Stomach (tissue), 9 donors: ENCODE data around the gene TGDS. TPM values are rescaled to one million over a fixed set of nuclear protein-coding genes. Genes with fewer than 3 reads are reported as not detected.

ENCODE experiments used
- DNase-seq, 2 donors: peaks; one replicate each; pipeline versions ENCODE4 v3.0.0 to v3.0.0-alpha.2; 2013 to 2019
- H3K27ac ChIP-seq, 5 donors: fragments of 200-600 bp in 4 of 5; sonication (generic) in 4 of 5; one replicate each; pipeline ENCODE4 v1.5.1; 2013 to 2019; ENCODE audit warnings: mild to moderate bottlenecking in 1 of 5, moderate library complexity in 1 of 5
- H3K27me3 ChIP-seq, 3 donors: fragments of 200-600 bp; sonication (generic); one replicate each; pipeline ENCODE4 v1.5.1; 2017 to 2019; ENCODE audit warnings: mixed run types in 1 of 3
- H3K36me3 ChIP-seq, 4 donors: fragments of 200-600 bp; sonication (generic); 1 replicate in 3 of 4; 2 replicates in 1 of 4; pipeline ENCODE4 v1.5.1; 2016 to 2019
- H3K4me1 ChIP-seq, 4 donors: fragments of 200-600 bp; sonication (generic); one replicate each; pipeline ENCODE4 v1.5.1; 2016 to 2019
- H3K4me3 ChIP-seq, 4 donors: fragments of 200-600 bp; sonication (generic) in 3 of 4; one replicate each; pipeline ENCODE4 v1.5.1; 2016 to 2019; ENCODE audit warnings: mild to moderate bottlenecking in 1 of 4
- H3K9me3 ChIP-seq, 4 donors: fragments of 200-600 bp; sonication (generic); one replicate each; pipeline ENCODE4 v1.5.1; 2016 to 2019
- EP300 ChIP-seq: sonication (generic); formaldehyde crosslinking; IDR thresholded peaks from one replicate; pipeline ENCODE4 v1.6.1; 2017; ENCODE audit warnings: antibody characterized with exemption
- POLR2A ChIP-seq, 4 donors: fragments of 450-650 bp; IDR thresholded peaks; one replicate each; pipeline ENCODE4 v1.6.1; 2016; ENCODE audit warnings: antibody characterized with exemption in 4 of 4, control low read depth in 2 of 4, mild to moderate bottlenecking in 1 of 4, moderate library complexity in 1 of 4
- POLR2AphosphoS5 ChIP-seq, 3 donors: sonication (generic); formaldehyde crosslinking; IDR thresholded peaks; one replicate each; pipeline ENCODE4 v1.6.1; 2016; ENCODE audit warnings: antibody characterized with exemption in 3 of 3
- WGBS, 5 donors: extraction: QIAGEN DNeasy Blood & Tissue Kit in 3 of 5; methylation state at CpG; one replicate each; pipeline versions ENCODE4 v1.1.5 to v1.1.7; 2013 to 2018; 5-methylcytosine and 5-hydroxymethylcytosine counted together
- intact Hi-C: fragments of 100-400 bp; cut with DNase I; formaldehyde crosslinking; loops from one replicate; pipeline ENCODE4 v1.15.1; 2023; ENCODE audit warnings: low total_unique reads
- polyA plus RNA-seq, 3 donors: library from polyadenylated mRNA; stranded (reverse); fragments of 200-250 nt; gene quantifications; one replicate each; pipeline ENCODE4 v1.2.3, GENCODE V29; 2013
- total RNA-seq, 5 donors: library from RNA; depleted of rRNA; stranded (reverse); fragments of >200 nt; gene quantifications; one replicate each; pipeline versions ENCODE4 v1.1.0 to v1.2.3, GENCODE V29; 2014 to 2016
- TF ChIP-seq, protein P1 (sequence below), 7 experiments: fragments of 450-650 bp in 4 of 7; fragments of 200-600 bp in 3 of 7; sonication (generic) in 3 of 7; IDR thresholded peaks; one replicate each; pipeline ENCODE4 v1.5.1; 2016 to 2019; ENCODE audit warnings: antibody characterized with exemption in 7 of 7, control low read depth in 2 of 7, mild to moderate bottlenecking in 1 of 7
- donor health status: healthy with polysubstance abuse.
- donor health status: Bipolar disorder and iron deficiency.
- donor health status: healthy.

The TGDS gene
- total and polyA plus RNA-seq, 8 donors = 3.6 to 21.8 (median 8.2) TPM; not detected in 1

DNA sequence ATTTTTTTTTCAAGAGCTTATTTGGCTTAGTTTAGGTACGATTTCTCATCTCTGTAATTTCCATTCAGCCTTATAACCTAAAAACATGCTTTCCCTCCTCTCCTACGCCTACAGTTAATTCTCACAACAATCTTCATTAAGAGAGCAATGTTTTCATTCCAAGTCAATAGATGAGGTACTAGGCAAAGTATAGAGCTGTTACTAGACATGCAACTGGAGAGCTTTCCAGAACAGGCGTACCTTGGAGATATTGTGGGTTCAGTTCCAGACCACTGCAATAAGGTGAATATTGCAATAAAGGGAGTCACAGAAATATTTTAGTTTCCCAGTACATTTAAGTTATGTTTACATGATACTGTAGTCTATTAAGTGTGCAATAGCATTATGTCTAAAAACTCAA is 34.8 kb downstream of the TGDS start:
- intact Hi-C loops = no loop called here
- Histone ChIP-seq H3K36me3 (peaks cover 0 to 10% (median 7%) of the 10 kb centered on the region in 4 donors), H3K27ac (no peak overlapping the region)

DNA sequence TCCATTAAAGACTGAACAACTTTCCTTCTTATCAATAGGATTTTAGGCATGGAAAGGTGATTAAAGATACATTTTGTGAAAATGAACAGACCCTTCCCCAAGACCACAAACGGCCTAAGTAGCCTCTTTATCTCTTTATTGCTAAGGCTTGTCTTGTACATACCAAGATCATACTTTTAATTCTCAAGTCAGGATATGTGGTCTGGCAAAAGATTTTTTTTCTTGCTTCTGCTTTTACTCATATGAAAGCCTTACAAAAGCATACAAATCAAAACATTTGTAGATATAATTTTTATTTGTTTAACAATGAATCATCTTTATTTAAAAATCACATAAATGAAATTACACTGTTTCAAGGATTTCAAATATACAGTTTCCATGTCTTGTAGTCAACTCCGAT is 35.8 kb downstream of the TGDS start:
- Histone ChIP-seq H3K9me3 (no peaks in the 10 kb centered on the region), H3K36me3 (peaks cover 0 to 10% (median 7%) of the 10 kb centered on the region in 4 donors), H3K27ac (no peak overlapping the region), H3K4me1 (no peaks in the 10 kb centered on the region), H3K4me3 (no peak overlapping the region), H3K27me3 (no peaks in the 10 kb centered on the region)
- DNase-seq = no peak
- 63 to 79% (median 73%) methylated on average over 2 of the region's 2 CpGs for WGBS, 5 donors
- intact Hi-C loops = no loop called here
- no peak for TF ChIP-seq POLR2AphosphoS5 (IDR thresholded peaks at IDR 0.05)
- TF ChIP-seq, protein P1, sequence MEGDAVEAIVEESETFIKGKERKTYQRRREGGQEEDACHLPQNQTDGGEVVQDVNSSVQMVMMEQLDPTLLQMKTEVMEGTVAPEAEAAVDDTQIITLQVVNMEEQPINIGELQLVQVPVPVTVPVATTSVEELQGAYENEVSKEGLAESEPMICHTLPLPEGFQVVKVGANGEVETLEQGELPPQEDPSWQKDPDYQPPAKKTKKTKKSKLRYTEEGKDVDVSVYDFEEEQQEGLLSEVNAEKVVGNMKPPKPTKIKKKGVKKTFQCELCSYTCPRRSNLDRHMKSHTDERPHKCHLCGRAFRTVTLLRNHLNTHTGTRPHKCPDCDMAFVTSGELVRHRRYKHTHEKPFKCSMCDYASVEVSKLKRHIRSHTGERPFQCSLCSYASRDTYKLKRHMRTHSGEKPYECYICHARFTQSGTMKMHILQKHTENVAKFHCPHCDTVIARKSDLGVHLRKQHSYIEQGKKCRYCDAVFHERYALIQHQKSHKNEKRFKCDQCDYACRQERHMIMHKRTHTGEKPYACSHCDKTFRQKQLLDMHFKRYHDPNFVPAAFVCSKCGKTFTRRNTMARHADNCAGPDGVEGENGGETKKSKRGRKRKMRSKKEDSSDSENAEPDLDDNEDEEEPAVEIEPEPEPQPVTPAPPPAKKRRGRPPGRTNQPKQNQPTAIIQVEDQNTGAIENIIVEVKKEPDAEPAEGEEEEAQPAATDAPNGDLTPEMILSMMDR (IDR thresholded peaks at IDR 0.05) = no peak
- no peak for TF ChIP-seq POLR2A (IDR thresholded peaks at IDR 0.05)
- no peak for TF ChIP-seq EP300

More for the DNA sequence above, 34.8 kb downstream of the TGDS start:
- H3K4me3 ChIP-seq = no peak overlapping the region
- DNase-seq = no peak
- no peaks in the 10 kb centered on the region for H3K9me3 ChIP-seq
- no peaks in the 10 kb centered on the region for H3K27me3 ChIP-seq
- no peaks in the 10 kb centered on the region for H3K4me1 ChIP-seq
- WGBS, 5 donors = 90 to 93% (median 92%) methylated on average over 3 of the region's 3 CpGs
- TF ChIP-seq, protein P1 (IDR thresholded peaks at IDR 0.05) = no peak
- TF ChIP-seq POLR2A (IDR thresholded peaks at IDR 0.05) = no peak
- no peak for TF ChIP-seq POLR2AphosphoS5 (IDR thresholded peaks at IDR 0.05)
- TF ChIP-seq EP300 = no peak

DNA sequence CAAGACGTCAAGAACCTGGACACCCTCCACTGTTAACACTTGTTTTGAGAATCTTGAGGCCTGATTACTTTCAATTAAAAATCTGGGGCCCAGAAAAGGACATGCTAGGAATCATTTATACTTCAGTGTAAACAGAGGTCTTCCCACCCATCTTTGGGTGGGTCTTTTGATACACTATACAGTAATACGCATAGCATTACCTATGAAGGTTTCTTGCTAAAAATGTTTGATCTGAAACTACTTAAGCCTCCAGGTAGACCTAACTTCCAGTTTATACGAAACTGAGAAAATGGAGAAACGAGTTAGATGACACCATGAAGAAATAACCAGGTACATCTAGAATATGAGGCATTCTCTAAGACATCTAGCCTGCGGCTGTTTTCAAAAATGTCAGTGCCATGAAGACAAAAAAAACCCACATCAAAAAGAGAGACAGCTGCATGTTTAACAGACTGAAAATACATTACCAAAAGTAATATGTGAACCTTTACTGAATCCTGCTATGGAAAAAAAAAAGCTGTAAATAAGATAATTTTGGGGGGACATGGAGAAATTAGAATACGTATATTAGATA is 36.6 kb downstream of the TGDS start:
- no peak for DNase-seq
- Histone ChIP-seq H3K4me1 (no peaks in the 10 kb centered on the region), H3K27ac (no peak overlapping the region), H3K9me3 (no peaks in the 10 kb centered on the region), H3K36me3 (peaks cover 0 to 10% (median 7%) of the 10 kb centered on the region in 4 donors), H3K4me3 (no peak overlapping the region), H3K27me3 (no peaks in the 10 kb centered on the region)
- intact Hi-C loops = no loop called here
- 78 to 94% (median 84%) methylated on average over 6 of the region's 6 CpGs for WGBS, 5 donors
- TF ChIP-seq EP300 = no peak
- TF ChIP-seq POLR2AphosphoS5 (IDR thresholded peaks at IDR 0.05) = no peak
- TF ChIP-seq POLR2A (IDR thresholded peaks at IDR 0.05) = no peak
- TF ChIP-seq, protein P1 (IDR thresholded peaks at IDR 0.05) = no peak

- TF ChIP-seq POLR2A (IDR thresholded peaks at IDR 0.05) (no peak), EP300 (no peak), POLR2AphosphoS5 (IDR thresholded peaks at IDR 0.05) (no peak)
- TF ChIP-seq, protein P1 (IDR thresholded peaks at IDR 0.05) = no peak
- H3K4me3 ChIP-seq = no peak overlapping the region
- no peaks in the 10 kb centered on the region for H3K9me3 ChIP-seq
- H3K27me3 ChIP-seq = no peaks in the 10 kb centered on the region
- H3K36me3 ChIP-seq = peaks cover 0 to 10% (median 7%) of the 10 kb centered on the region in 4 donors
- WGBS, 5 donors = 53 to 77% (median 70%) methylated on average over 6 of the region's 6 CpGs
- no peak overlapping the region for H3K27ac ChIP-seq
- no peaks in the 10 kb centered on the region for H3K4me1 ChIP-seq
- no peak for DNase-seq
- intact Hi-C loops = no loop called here
Measured at GRCh38 chr13:94558716-94559115, 37.2 kb downstream of the TGDS start.
